K562 (cell line): ENCODE results near the gene NADSYN1. TPM values are rescaled to one million over a fixed set of nuclear protein-coding genes. Genes with fewer than 3 reads are reported as not detected.
A peak's percentile ranks its signal among the peaks of the same experiment; 100 is the strongest.

Experiments used
- ATAC-seq: fragments of 200-7000 bp; cut with Tn5 transposase; 3 replicates; pipeline ENCODE4 v1.9.1; 2020; ENCODE audit warnings: moderate library complexity
- BruUV-seq: library from RNA; stranded (reverse); fragments of 400-500 nt; replicated peaks from 2 replicates; lab custom pipeline; 2021; lab: Mats Ljungman, UMichigan
- CTCF ChIA-PET: fragments of 300-600 bp; formaldehyde crosslinking; extraction: SDS; loops from one replicate; lab custom pipeline; 2021; ENCODE audit warnings: low intra/inter-chr PET ratio; lab: Yijun Ruan, JAX
- POLR2A ChIA-PET: fragments of 300-600, 350-650 bp; sonication (Branson Sonifier 250); formaldehyde crosslinking; extraction: SDS; loops from one replicate; lab custom pipeline; 2021; ENCODE audit warnings: antibody characterized with exemption, inconsistent platforms; lab: Yijun Ruan, JAX
- DNase-seq, 4 experiments: peaks; one replicate each; pipeline versions ENCODE4 v3.0.0 to v3.0.0-alpha.2; 2011 to 2018; ENCODE audit warnings: low spot score in 3 of 4, mixed read lengths in 3 of 4; ENCODE audit errors: extremely low read depth in 1 of 4
- FAIRE-seq: peaks from 2 replicates; lab custom pipeline; 2011; peaks lifted over from hg19 to GRCh38; lab: Jason Lieb, UNC
- H2AFZ ChIP-seq: 2 replicates; pipeline ENCODE4 v1.6.0; 2011; ENCODE audit warnings: low read depth, low read length, control low read depth, inconsistent platforms
- H3K27ac ChIP-seq: fragments of 200-600 bp; 3 replicates; pipeline ENCODE4 v1.8.0; 2011; ENCODE audit warnings: low read depth, mild to moderate bottlenecking, control low read depth, inconsistent platforms, low read length, moderate library complexity, mixed read lengths; ENCODE audit errors: extremely low read depth
- H3K27me3 ChIP-seq, 2 experiments: fragments of 300-600 bp in 1 of 2; 2 replicates in 1 of 2; 3 replicates in 1 of 2; pipeline versions ENCODE4 v1.6.0 to v1.8.0; 2011; ENCODE audit warnings: inconsistent platforms in 2 of 2, low read length in 2 of 2, mild to moderate bottlenecking in 1 of 2, mixed read lengths in 1 of 2, moderate library complexity in 1 of 2; ENCODE audit not compliant: control insufficient read depth in 2 of 2, insufficient read depth in 2 of 2
- H3K36me3 ChIP-seq: fragments of 300-600 bp; 3 replicates; pipeline ENCODE4 v1.8.0; 2011; ENCODE audit warnings: mild to moderate bottlenecking, low read length, inconsistent platforms; ENCODE audit not compliant: control insufficient read depth, insufficient read depth
- H3K4me1 ChIP-seq, 2 experiments: fragments of 200-600 bp in 1 of 2; replicated peaks in 1 of 2; 2 replicates in 1 of 2; 3 replicates in 1 of 2; pipeline versions ENCODE4 v1.5.1 to v1.8.0; 2011; ENCODE audit warnings: inconsistent platforms in 2 of 2, low read length in 2 of 2, mild to moderate bottlenecking in 1 of 2, mixed read lengths in 1 of 2, moderate library complexity in 1 of 2; ENCODE audit not compliant: control insufficient read depth in 2 of 2, insufficient read depth in 2 of 2
- H3K4me2 ChIP-seq: 2 replicates; pipeline ENCODE4 v1.6.1; 2011; ENCODE audit warnings: low read length, control low read depth, inconsistent platforms, mixed read lengths; ENCODE audit not compliant: insufficient read depth
- H3K4me3 ChIP-seq: fragments of 200-600 bp; sonication (generic), shearing (Covaris generic); 2 replicates; pipeline ENCODE4 v1.5.1; 2016; ENCODE audit warnings: control low read depth, inconsistent platforms
- H3K79me2 ChIP-seq: fragments of 200-600 bp; 3 replicates; pipeline ENCODE4 v1.8.0; 2011; ENCODE audit warnings: low read length, inconsistent platforms; ENCODE audit not compliant: control insufficient read depth, insufficient read depth
- H3K9ac ChIP-seq, 2 experiments: 2 replicates each; pipeline versions ENCODE4 v1.6.0 to v1.6.1; 2011; ENCODE audit warnings: low read depth in 2 of 2, low read length in 2 of 2, control low read depth in 1 of 2, inconsistent platforms in 1 of 2, mild to moderate bottlenecking in 1 of 2, mixed read lengths in 1 of 2; ENCODE audit not compliant: insufficient read depth in 1 of 2
- H3K9me1 ChIP-seq: one replicate; pipeline ENCODE4 v1.6.0; 2011; ENCODE audit warnings: inconsistent platforms, mild to moderate bottlenecking, low read length, moderate library complexity; ENCODE audit not compliant: control insufficient read depth, insufficient read depth
- H3K9me3 ChIP-seq: replicated peaks from 2 replicates; pipeline ENCODE4 v1.5.1; 2011; ENCODE audit warnings: low read depth, low read length, inconsistent platforms; ENCODE audit not compliant: control insufficient read depth, insufficient read depth
- H4K20me1 ChIP-seq: replicated peaks from 2 replicates; pipeline ENCODE4 v1.6.1; 2011; ENCODE audit warnings: low read length, inconsistent platforms, mixed read lengths; ENCODE audit not compliant: control insufficient read depth, insufficient read depth
- FOXJ2 ChIP-seq: fragments of 200-800 bp; sonication (Bioruptor generic); IDR thresholded peaks from 2 replicates; pipeline ENCODE4 v1.6.1; 2016; ENCODE audit warnings: missing genetic modification characterization, missing compliant biosample characterization
- KDM1A ChIP-seq, 2 experiments: fragments of 450-650 bp; IDR thresholded peaks; 2 replicates each; pipeline ENCODE4 v1.6.1; 2016; ENCODE audit warnings: mild to moderate bottlenecking in 2 of 2
- KLF16 ChIP-seq: IDR thresholded peaks from 2 replicates; pipeline ENCODE4 v1.6.1; 2016; ENCODE audit warnings: antibody characterized with exemption
- PRPF4 ChIP-seq: fragments of 200-400 bp; formaldehyde crosslinking; IDR thresholded peaks from one replicate; pipeline ENCODE4 v1.6.1; 2017; ENCODE audit warnings: low read length, low read depth, mild to moderate bottlenecking; ENCODE audit not compliant: insufficient read depth, poor library complexity, severe bottlenecking
- ZC3H11A ChIP-seq: IDR thresholded peaks from 2 replicates; pipeline ENCODE4 v1.6.1; 2012; ENCODE audit warnings: low read depth, low read length, improper control_type of control experiment
- ZNF140 ChIP-seq: fragments of 250-450 bp; sonication (Bioruptor Pico); IDR thresholded peaks from 2 replicates; pipeline ENCODE4 v1.8.0; 2021; ENCODE audit warnings: moderate library complexity, mild to moderate bottlenecking, inconsistent platforms
- ZNF764 ChIP-seq: fragments of 250-450 bp; sonication (Bioruptor Pico); IDR thresholded peaks from 2 replicates; pipeline ENCODE4 v1.4.0; 2020; ENCODE audit warnings: low read depth, mild to moderate bottlenecking, moderate library complexity
- ZSCAN32 ChIP-seq: fragments of 450-650 bp; formaldehyde crosslinking; IDR thresholded peaks from 2 replicates; pipeline ENCODE4 v1.4.0; 2020; ENCODE audit warnings: mild to moderate bottlenecking, moderate library complexity
- WGBS: fragments of 100-300 bp; shearing (Covaris generic); methylation state at CpG from one replicate; pipeline ENCODE4 v1.1.6; 2016; ENCODE audit warnings: low coverage, mixed read lengths; ENCODE audit not compliant: insufficient coverage; ENCODE audit errors: missing lambda C conversion rate; 5-methylcytosine and 5-hydroxymethylcytosine counted together
- in situ Hi-C: fragments of 300-500 bp; cut with MboI; formaldehyde crosslinking; loops from 4 replicates; pipeline ENCODE4 v1.15.0; 2018; ENCODE audit warnings: inconsistent platforms, mixed read lengths
- intact Hi-C: fragments of 100-400 bp; cut with micrococcal nuclease; formaldehyde crosslinking; loops from 2 replicates; pipeline ENCODE4 v1.14.2; 2022
- polyA plus RNA-seq, 8 experiments: library from polyadenylated mRNA; depleted of rRNA in 4 of 8; stranded (reverse) in 5 of 8; unstranded in 3 of 8; fragments of >200 nt; fragmentation: Nextera tagmentation in 2 of 8; fragmentation: Illumina TruSeq in 1 of 8; extraction: Ambion mirVana in 2 of 8; extraction: Trizol in 1 of 8; gene quantifications; 2 replicates each; pipeline versions ENCODE4 v1.2.1 to v1.2.3, GENCODE V29; 2011 to 2014; ENCODE audit warnings: inconsistent platforms in 1 of 8, missing spikeins in 1 of 8
- total RNA-seq, 7 experiments: library from RNA; depleted of rRNA in 6 of 7; stranded (reverse); fragments of >200 nt in 6 of 7; fragmentation: Illumina TruSeq in 2 of 7; extraction: Trizol in 2 of 7; gene quantifications; 2 replicates each; pipeline versions ENCODE4 v1.2.1 to v1.2.3, GENCODE V29; 2011 to 2021; ENCODE audit warnings: low replicate concordance in 1 of 7

Gene NADSYN1
- total and polyA plus RNA-seq, 9 of the 15 experiments (the other 6 are each of a cell fraction or from before 2014, with no cell fraction given) = 12.7 to 57.3 (median 42.1) TPM

DNA sequence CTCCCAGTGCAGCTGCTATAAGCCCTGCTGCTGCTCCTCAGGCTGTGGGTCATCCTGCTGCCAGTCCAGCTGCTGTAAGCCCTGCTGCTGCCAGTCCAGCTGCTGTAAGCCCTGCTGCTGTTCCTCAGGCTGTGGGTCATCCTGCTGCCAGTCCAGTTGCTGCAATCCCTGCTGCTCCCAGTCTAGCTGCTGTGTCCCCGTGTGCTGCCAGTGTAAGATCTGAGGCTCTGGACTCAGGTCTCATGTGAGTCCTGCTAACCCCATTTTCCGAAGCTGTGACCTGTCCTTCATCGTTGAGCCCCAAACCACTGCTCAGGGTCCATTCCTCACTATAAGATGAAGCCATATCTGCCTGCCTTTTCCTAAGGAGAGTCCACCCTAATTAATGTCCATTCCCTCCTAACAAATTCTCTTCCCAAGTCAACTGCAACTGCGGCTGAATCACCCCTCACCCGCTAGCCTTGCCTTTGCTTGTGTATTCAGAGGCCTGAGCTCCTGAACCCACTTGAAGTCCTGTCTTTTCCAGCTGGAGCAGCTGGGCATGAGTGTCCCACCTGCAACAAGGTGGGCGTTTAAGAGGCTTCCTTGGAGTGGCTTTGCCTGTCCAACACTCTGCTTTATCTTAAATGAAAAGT, 74.7 kb downstream of the NADSYN1 start:
- DNase-seq (no peak), ATAC-seq (no peak), FAIRE-seq (no peak)
- Histone ChIP-seq H3K79me2 (no peaks in the 10 kb centered on the region), H3K36me3 (no peaks in the 10 kb centered on the region), H3K9ac (no peak overlapping the region), H4K20me1 (no peaks in the 10 kb centered on the region), H3K4me3 (no peak overlapping the region), H2AFZ (0 out of 2 replicates have a peak overlapping the region, but pooled peaks have one; percentile 24), H3K4me2 (no peak overlapping the region), H3K27me3 (peaks cover 6 to 14% of the 10 kb centered on the region in 2 experiments; a peak in 3 of 5 replicates), H3K27ac (no peak overlapping the region), H3K4me1 (peaks cover 8 to 11% of the 10 kb centered on the region in 2 experiments; a peak in 3 of 5 replicates), H3K9me1 (no peaks in the 10 kb centered on the region), H3K9me3 (no peaks in the 10 kb centered on the region)
- 3% methylated on average over 6 of the region's 6 CpGs for WGBS
- intact Hi-C loops = no loop called here
- BruUV-seq = no TSS peak
- ChIA-PET CTCF (no interaction called here), POLR2A (no interaction called here)
- no peak for TF ChIP-seq ZNF140 (CRISPR knock-in tag)
- no peak for TF ChIP-seq PRPF4
- no peak for TF ChIP-seq KDM1A (IDR thresholded peaks at IDR 0.05)
- no peak for TF ChIP-seq FOXJ2 (tag)
- TF ChIP-seq ZNF764 (CRISPR knock-in tag) = no peak
- TF ChIP-seq ZC3H11A = no peak
- no peak for TF ChIP-seq KLF16
- TF ChIP-seq ZSCAN32 (CRISPR knock-in tag) = no peak
- in situ Hi-C loops = no loop called here
